D721Med (cell line): ENCODE data around the gene RSPO4.

Experiments used
- DNase-seq: peaks from one replicate; pipeline ENCODE4 v3.0.0; 2011; ENCODE audit warnings: low spot score; ENCODE audit not compliant: insufficient read length
- FAIRE-seq: peaks from 2 replicates; lab custom pipeline; 2011; peaks lifted over from hg19 to GRCh38; lab: Jason Lieb, UNC
- CTCF ChIP-seq: IDR thresholded peaks from 2 replicates; pipeline ENCODE4 v1.5.1; 2012; ENCODE audit warnings: mild to moderate bottlenecking, control low read depth; ENCODE audit not compliant: insufficient read depth; ENCODE audit errors: missing control alignments

RSPO4 gene

DNA sequence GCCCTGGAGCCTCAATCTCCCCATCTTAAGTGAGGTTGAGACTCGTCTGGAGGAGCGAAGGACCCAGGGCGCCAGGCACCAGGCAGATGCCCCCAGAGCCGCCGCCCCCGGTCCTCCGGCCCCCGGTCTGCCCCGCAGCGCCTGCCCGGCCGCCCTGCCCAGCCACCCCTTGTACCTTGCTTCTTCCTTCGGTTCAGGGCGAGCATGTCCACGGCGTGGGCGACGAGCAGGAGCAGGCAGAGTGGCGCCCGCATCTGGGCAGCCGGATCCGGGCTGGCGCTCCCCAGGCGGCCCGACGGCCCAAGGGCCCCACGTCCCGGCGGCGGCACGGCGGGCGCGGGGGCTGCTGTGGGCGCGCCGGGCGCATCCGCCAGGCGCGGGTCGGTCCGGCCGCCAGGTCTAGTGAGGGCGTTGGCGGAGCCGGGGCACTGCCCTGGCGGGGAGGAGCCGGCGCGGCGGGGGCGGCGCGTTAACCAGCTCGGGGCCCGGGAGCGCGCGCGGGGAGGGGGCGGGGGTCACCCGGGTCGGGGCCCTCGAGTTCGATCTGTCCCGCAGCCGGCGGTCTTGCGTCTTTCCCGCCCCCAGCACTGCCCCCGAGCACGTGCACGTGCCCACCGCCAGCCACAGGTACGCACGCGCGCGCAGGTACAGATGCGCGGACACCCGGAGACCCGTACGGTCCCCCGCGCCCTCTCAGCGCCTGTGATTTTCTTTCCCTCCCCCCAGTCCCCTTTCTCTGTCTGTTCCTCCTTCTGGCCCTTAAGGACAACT, at the start of gene RSPO4:
Gene RSPO4, minus strand, starts transcription at position 401 of the 771 bp plus-strand sequence. Its CDS starts 147 bp downstream, at position 254.
- TF ChIP-seq CTCF, result no peak
- DNase-seq, result no peak
- FAIRE-seq, result no peak

GRCh38 chr20:1050440-1050839, 48.3 kb upstream of the RSPO4 start:
- no peak for DNase-seq
- no peak for TF ChIP-seq CTCF
- no peak for FAIRE-seq

- TF ChIP-seq CTCF, result no peak
- DNase-seq (no peak), FAIRE-seq (no peak)
Observed at GRCh38 chr20:1045860-1046418, 43.8 kb upstream of the RSPO4 start.

- no peak for FAIRE-seq
- DNase-seq, result no peak
- no peak for TF ChIP-seq CTCF
Observed at GRCh38 chr20:1041845-1042390, 39.8 kb upstream of the RSPO4 start.

- no peak for DNase-seq
- no peak for TF ChIP-seq CTCF
- no peak for FAIRE-seq
Observed at GRCh38 chr20:1038205-1038604, 36.1 kb upstream of the RSPO4 start.

GRCh38 chr20:1037039-1037438, 34.9 kb upstream of the RSPO4 start:
- FAIRE-seq (no peak), DNase-seq (no peak)
- TF ChIP-seq CTCF, result no peak

GRCh38 chr20:1035466-1035865, 33.4 kb upstream of the RSPO4 start:
- TF ChIP-seq CTCF, result no peak
- FAIRE-seq (no peak), DNase-seq (no peak)
